GM18520 (cell line): ENCODE results near the gene TSSK1B.
"Not testable (repeated sequence)": the region's sequence is repeated elsewhere in the genome, so short reads cannot be mapped to it uniquely, and the experiment has no call there.

ENCODE experiments used
- ATAC-seq: cut with Tn5 transposase; IDR thresholded peaks from one replicate; pipeline ENCODE4 v1.9.1; 2021; ENCODE audit not compliant: unreplicated experiment

TSSK1B gene

DNA sequence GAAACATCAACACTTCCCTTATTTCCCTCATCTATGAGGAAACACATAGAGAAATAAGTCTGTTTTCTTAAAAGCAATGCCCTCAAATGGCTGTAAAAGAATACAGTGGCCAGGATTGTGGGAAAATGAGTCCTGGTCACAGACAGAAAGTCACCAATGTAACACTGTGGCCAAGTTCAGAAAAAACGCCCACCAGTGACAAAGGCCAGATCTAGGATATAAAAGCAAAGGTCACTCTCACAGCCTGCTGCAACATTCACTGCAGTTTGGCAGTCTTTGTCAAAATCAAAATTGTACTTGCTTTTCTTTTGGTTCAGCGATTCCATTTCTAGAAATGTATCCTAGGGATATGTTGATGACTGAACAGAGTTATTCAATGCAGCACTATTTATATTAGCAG, 30.5 kb downstream of the TSSK1B start:
- ATAC-seq, result no peak

DNA sequence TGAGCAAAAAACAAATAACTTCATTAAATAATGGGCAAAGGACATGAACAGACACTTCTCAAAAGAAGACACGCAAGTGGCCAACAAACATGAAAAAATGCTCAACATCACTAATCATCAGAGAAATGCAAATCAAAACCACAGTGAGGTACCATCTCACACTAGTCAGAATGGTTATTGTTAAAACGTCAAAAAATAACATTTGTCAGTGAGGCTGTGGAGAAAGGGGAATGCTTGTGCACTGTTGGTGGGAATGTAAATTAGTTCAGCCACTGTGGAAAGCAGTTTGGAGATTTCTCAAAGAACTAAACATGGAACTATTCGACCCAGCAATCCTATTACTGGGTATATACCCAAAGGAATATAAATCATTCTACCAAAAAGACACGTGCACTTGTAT, 36.8 kb downstream of the TSSK1B start:
- not testable (repeated sequence) for ATAC-seq

DNA sequence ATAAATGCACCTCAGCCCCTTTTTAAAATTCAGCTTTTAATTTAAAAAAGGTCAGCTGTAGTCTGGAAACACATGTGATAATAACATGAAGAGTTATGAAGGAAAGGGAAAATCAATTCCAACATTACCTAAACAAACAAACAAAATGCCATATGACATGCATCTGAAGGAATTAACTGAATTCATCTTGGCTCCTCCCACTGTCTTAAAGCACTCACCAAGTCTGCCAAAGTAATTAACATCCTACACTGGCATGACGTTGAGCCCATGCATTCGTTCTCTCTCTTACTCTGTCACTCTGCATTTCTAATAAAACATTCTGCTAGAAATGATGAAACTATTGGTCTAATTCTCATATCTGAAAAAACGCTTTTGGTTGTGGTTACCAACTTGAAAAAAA, 37.7 kb downstream of the TSSK1B start:
- ATAC-seq, result no peak

DNA sequence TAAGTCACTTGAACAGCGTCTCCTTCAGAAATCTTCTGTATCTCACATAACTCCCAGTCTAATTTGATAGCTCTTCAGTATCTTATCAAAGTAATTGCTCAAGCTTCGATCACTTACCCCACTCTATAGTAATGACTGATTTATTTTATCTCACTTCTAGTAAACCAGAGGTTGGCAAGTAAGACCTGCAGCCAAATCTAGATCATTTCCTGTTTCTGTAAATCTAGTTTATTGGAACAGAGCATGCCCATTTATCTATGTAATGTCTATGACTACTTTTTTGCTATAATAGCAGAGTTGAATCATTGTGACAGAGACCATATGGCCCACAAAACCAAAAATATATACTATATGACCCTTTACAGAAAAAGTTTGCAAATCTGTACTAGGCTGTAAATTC, 40.1 kb downstream of the TSSK1B start:
- no peak for ATAC-seq

DNA sequence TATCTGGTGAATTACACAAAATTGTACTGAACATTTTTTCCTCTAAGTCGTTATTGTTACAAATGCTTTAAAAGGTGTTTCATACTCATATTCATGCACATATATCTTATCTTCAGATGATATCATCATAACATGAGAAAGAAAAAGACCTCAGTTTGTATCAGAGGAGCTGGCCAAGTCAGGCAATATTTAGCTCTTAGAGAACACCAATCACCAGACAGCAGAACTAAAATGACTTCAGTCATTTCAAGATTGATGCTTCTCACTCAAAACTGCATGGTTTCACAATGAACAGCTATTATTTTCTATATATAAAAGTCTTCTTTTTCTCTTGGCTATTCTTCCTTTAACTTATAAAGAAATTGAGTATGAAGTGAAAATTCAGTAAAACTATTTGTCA, 44.6 kb downstream of the TSSK1B start:
- no peak for ATAC-seq

DNA sequence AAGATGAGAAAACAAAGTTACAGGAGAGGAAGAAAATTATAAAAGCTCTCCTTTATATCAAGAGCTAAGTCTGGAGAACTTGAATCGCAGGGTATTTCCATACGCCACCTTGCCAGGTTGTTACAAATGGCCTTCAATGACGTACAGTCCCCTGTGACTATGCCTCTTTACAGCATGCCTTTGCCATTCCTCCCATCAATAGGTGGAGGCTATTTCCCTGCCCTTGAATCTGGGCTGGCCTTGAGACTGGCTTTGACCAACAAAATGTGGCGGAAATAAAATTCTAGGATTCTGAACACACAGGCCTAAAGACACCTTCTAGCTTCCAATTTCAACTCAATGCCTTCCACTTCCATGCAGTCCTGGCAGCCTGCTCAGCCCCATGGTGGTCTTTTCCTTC, 45.7 kb downstream of the TSSK1B start:
- no peak for ATAC-seq

DNA sequence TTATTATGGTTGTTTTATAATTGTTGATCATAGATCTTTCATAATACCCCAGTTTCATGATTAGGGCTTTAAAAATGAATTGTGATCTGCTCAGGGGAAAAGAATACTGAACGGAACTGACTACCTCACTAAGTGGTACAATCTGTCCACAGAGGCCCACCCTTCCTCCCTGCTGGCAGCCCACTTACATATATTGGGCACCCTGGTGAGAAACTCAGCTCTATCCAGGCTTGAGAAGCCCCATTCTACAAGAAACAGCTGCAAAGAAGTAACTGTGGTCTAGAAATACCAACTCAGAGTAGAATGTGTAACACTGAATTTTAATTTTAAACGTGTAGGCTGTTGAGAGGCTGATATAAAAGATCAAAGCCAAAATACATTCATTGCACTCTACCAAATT, 46.9 kb downstream of the TSSK1B start:
- no peak for ATAC-seq

DNA sequence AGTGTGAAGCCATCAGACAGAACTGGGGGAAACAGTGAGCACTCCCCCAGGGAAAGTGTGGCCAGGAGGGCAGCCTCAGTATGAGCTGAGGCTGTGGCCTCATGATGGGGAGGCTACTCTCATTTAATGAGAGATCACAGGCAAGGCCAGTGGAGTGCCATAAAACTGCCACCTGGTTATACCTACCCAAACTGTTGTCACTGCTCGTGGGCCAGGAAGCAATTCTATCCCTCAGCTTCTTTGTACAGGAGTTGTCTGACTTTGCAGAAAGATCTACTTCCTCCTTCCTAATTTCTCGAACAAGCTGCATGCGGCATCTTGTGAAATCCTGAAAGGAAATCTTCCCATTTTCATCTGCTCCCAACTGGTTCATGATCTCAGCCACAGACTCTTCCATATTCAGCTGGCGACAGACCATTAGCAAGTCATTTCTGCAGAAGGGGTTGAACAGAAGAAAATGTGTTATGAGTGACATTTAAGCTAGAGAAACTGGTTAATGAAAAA, 50.0 kb downstream of the TSSK1B start:
- ATAC-seq, result no peak

DNA sequence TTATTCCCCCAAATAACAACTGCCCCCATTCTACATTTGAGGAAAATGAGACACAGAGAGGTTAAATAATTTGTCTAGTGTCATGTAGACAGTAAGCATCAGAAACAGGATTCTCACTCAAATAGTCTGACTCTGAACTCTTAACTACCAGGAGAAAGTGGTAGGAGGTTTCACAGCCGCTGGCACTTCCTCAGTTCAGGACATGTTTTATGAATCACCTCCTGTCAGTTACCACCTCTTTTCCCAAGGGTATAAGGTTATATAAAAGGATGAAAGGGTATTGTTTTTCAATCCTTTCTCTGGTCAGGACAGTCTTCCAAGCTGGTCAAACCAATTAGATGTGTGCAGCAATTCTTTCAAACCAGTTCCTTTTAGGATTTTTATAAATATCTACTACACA, 52.1 kb downstream of the TSSK1B start:
- ATAC-seq, result no peak
